Astrocyte of the spinal cord (primary cell): ENCODE results near the gene NOC4L.

ENCODE experiments used
- DNase-seq: peaks from one replicate; pipeline ENCODE4 v3.0.0; 2011; ENCODE audit warnings: low read depth, low spot score
- H3K4me3 ChIP-seq: 2 replicates; pipeline ENCODE4 v1.5.1; 2011; ENCODE audit warnings: low read depth, mild to moderate bottlenecking, low read length, moderate library complexity
- CTCF ChIP-seq: IDR thresholded peaks from 2 replicates; pipeline ENCODE4 v1.5.1; 2012; ENCODE audit warnings: low read depth, mild to moderate bottlenecking, low read length, inconsistent platforms
- in situ Hi-C: cut with HindIII; loops from 2 replicates; pipeline ENCODE4 v1.10.0; 2017; ENCODE audit warnings: low sequenced_read_pairs

NOC4L gene

GRCh38 chr12:132169376-132169775, 25.1 kb downstream of the NOC4L start:
- no peak for TF ChIP-seq CTCF
- no peak for DNase-seq
- H3K4me3 ChIP-seq: no peak overlapping the region
- in situ Hi-C loops: no loop called here

- no peak for TF ChIP-seq CTCF
- DNase-seq: peak; percentile 74
- in situ Hi-C loops: no loop called here
- no peak overlapping the region for H3K4me3 ChIP-seq
These were observed 25.9 kb downstream of the NOC4L start for GRCh38 chr12:132170094-132170636.

GRCh38 chr12:132170637-132171292, 26.5 kb downstream of the NOC4L start:
- DNase-seq: no peak
- TF ChIP-seq CTCF: no peak
- in situ Hi-C loops: no loop called here
- no peak overlapping the region for H3K4me3 ChIP-seq

GRCh38 chr12:132171293-132171967, 27.2 kb downstream of the NOC4L start:
- no peak for DNase-seq
- in situ Hi-C loops: no loop called here
- H3K4me3 ChIP-seq: no peak overlapping the region
- no peak for TF ChIP-seq CTCF

GRCh38 chr12:132171968-132172521, 27.8 kb downstream of the NOC4L start:
- no peak overlapping the region for H3K4me3 ChIP-seq
- TF ChIP-seq CTCF: no peak
- in situ Hi-C loops: no loop called here
- no peak for DNase-seq

GRCh38 chr12:132172619-132173018, 28.4 kb downstream of the NOC4L start:
- no peak for DNase-seq
- in situ Hi-C loops: no loop called here
- TF ChIP-seq CTCF: no peak
- H3K4me3 ChIP-seq: no peak overlapping the region
